ENCODE results near the gene MYO1A.

The MYO1A gene

GRCh38 chr12:57012600-57013465 is 37.1 kb downstream of the MYO1A start:
- no peak for DNase-seq (ENCODE audit: low spot score)

GRCh38 chr12:57011438-57012424 is 38.2 kb downstream of the MYO1A start:
- no peak for DNase-seq (ENCODE audit: low spot score)

GRCh38 chr12:57010627-57011247 is 39.2 kb downstream of the MYO1A start:
- DNase-seq (ENCODE audit: low spot score) = no peak

- no peak for DNase-seq (ENCODE audit: low spot score)
Measured at GRCh38 chr12:57009949-57010626, 39.8 kb downstream of the MYO1A start.

GRCh38 chr12:57008178-57008577 is 41.8 kb downstream of the MYO1A start:
- peak; percentile 59 for DNase-seq (ENCODE audit: low spot score)

GRCh38 chr12:57006809-57007475 is 43.0 kb downstream of the MYO1A start:
- DNase-seq (ENCODE audit: low spot score) = no peak

- DNase-seq (ENCODE audit: low spot score) = peak; percentile 54
Measured at GRCh38 chr12:57005980-57006808, 43.7 kb downstream of the MYO1A start, which contains the start of gene ZBTB39. Gene ZBTB39 (minus strand): TSS chr12:57006546. CDS start chr12:57004917, 1,629 bp downstream.

- no peak for DNase-seq (ENCODE audit: low spot score)
Measured at GRCh38 chr12:57004651-57005050, 45.3 kb downstream of the MYO1A start.

- no peak for DNase-seq (ENCODE audit: low spot score)
Measured at GRCh38 chr12:57003395-57003794, 46.5 kb downstream of the MYO1A start.

GRCh38 chr12:57001448-57001906 is 48.5 kb downstream of the MYO1A start:
- DNase-seq (ENCODE audit: low spot score) = peak; percentile 63

GRCh38 chr12:57000393-57000792 is 49.5 kb downstream of the MYO1A start:
- DNase-seq (ENCODE audit: low spot score) = no peak

- DNase-seq (ENCODE audit: low spot score) = no peak
Measured at GRCh38 chr12:56999456-56999855, 50.5 kb downstream of the MYO1A start.

GRCh38 chr12:56998981-56999380 is 50.9 kb downstream of the MYO1A start:
- no peak for DNase-seq (ENCODE audit: low spot score)

- DNase-seq (ENCODE audit: low spot score) = no peak
Measured at GRCh38 chr12:56998316-56998715, 51.6 kb downstream of the MYO1A start.

- no peak for DNase-seq (ENCODE audit: low spot score)
Measured at GRCh38 chr12:56996793-56997545, 53.0 kb downstream of the MYO1A start.

GRCh38 chr12:56995930-56996496 is 53.9 kb downstream of the MYO1A start:
- no peak for DNase-seq (ENCODE audit: low spot score)

GRCh38 chr12:56995201-56995929 is 54.6 kb downstream of the MYO1A start:
- DNase-seq (ENCODE audit: low spot score) = no peak

GRCh38 chr12:56994231-56994746 is 55.6 kb downstream of the MYO1A start:
- no peak for DNase-seq (ENCODE audit: low spot score)

All from COLO829 (cell line).